GM19397 (cell line): ENCODE results near the gene CARM1.
"Not testable (repeated sequence)": the region's sequence is repeated elsewhere in the genome, so short reads cannot be mapped to it uniquely, and the experiment has no call there.

Experiments used
- ATAC-seq: cut with Tn5 transposase; IDR thresholded peaks from one replicate; pipeline ENCODE4 v1.9.1; 2021; ENCODE audit warnings: mild to moderate bottlenecking, moderate library complexity; ENCODE audit not compliant: unreplicated experiment

The CARM1 gene

GRCh38 chr19:10872546-10873107 lies 1.3 kb downstream of the CARM1 start:
- ATAC-seq, result no peak

DNA sequence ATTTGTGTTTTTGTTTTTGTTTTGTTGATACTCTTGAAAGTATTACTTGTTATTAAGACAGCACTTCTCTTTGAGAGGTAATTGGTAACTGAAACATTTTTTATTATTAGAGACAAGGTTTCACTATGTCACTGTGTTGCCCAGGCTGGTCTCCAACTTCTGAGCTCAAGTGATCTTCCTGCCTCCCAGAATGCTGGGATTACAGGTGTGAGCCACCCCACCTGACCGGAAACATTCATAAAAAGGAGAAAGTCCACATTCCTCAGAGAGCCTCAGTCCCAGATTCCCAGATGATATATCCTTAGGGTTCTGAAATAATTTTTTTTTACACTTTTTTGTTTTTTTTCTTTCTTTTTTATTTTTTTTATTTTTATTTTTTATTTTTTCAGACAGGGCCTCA lies 2.7 kb downstream of the CARM1 start:
- ATAC-seq, result no peak

DNA sequence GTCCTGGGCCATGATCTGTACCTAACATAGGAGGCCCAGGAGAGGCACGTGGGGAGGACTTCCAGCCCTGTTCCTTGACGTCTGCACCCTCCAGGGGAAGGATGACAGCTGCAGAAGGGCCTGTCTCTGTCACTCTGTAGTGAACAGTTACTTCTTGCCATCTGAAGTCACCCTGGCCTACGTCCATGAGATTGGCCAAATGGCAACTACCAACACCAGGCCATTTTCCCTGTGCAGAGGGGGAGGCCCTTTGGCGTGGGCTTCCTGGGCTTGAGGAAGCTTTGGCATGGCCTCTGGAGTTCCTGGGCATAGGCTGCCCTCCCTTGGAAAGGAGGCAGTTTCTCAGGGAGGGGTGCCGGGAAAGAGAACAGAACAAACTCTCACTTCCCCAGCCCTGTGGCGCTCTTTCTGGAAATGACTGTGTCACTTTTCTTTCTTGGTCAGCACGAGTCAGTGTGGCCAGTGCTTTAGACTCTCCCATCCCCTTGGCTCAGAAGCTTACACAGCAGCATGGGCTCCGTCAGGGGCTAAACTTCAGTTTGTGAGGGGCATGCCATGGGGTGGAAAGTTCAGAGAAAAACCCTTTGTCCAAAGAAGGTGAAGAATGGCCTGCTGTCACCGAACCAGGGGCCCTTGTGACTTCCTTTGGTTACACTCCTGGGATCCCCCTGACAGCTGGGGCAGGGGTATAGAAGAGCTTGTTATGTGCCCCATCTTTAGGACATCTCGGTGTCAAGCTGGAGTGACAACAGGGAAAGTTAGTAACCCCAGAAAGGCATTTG lies 5.3 kb downstream of the CARM1 start:
- ATAC-seq, result peak; percentile 48

GRCh38 chr19:10877608-10878007 lies 6.3 kb downstream of the CARM1 start:
- not testable (repeated sequence) for ATAC-seq

DNA sequence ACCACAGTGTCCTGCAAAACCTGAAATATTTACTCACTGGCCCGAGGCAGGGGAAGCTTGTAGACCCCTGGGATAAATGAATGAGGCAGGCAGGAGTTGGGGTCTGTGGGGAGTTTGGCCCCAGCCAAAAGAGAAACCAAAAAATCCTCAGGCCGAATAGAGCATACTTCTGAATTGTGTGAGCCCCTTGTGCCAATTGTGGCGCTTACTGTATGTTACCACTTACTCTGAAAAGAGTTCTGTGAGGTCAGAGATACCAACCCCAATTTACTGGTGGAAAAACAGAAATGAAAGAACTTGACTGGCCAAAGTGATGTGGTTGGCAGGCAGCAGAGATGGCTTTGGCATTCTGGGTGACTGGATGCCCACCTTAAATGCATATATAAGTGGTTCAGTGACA lies 6.9 kb downstream of the CARM1 start:
- no peak for ATAC-seq

DNA sequence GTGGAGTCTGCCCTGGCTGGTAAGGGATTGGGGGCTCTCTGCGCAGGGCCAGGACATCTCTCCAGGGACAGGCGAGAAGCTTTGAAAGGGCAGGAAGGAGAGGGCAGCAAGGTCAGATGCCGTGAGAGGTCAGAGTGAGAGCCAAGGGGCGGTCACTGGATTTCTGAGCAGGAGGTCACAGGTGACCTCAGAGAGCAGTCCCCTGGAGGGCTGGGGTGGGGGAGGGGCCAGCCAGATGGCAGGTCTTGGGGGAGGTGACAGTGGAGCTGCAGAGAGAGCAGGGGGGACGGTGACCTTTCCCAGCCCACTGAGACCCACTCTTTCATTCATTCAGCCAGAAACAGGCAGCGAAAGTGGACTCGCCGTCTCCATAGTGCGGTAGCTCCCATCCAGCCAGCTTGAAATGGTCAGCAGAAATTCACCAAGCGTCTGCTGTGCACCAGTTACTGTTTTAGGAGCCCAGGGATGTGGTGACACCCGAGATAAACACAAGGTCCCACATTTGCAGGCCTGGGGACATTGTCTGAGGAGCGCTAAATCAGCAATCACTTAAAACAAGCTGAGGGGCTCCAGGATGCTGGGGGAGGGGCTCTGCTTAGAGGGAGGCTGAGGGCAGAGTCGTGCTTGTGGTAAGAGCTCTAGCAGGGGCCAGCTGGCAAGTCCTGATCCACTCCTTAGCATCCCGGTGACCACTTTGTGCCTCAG lies 10.2 kb downstream of the CARM1 start:
- ATAC-seq, result no peak

- ATAC-seq, result no peak
Observed at GRCh38 chr19:10882108-10882457, 10.7 kb downstream of the CARM1 start.

DNA sequence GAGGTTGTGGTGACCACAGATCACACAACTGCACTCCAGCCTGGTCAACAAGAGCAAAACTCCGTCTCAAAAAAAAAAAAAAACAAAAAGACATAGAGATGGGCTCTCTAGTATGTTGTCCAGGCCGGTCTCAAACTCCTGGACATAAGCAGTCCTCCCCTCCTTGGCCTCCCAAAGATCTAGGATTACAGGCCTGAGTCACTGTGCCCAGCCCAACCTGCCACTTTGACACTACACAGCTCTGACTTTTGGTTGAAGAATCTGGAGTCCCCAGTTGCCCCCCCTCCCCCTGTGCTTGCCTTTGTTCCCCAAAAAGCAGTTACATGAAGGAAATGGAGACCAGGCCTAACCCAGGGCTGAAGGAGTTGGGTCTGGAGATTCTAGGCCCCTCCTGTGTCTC lies 12.9 kb downstream of the CARM1 start:
- ATAC-seq, result no peak

DNA sequence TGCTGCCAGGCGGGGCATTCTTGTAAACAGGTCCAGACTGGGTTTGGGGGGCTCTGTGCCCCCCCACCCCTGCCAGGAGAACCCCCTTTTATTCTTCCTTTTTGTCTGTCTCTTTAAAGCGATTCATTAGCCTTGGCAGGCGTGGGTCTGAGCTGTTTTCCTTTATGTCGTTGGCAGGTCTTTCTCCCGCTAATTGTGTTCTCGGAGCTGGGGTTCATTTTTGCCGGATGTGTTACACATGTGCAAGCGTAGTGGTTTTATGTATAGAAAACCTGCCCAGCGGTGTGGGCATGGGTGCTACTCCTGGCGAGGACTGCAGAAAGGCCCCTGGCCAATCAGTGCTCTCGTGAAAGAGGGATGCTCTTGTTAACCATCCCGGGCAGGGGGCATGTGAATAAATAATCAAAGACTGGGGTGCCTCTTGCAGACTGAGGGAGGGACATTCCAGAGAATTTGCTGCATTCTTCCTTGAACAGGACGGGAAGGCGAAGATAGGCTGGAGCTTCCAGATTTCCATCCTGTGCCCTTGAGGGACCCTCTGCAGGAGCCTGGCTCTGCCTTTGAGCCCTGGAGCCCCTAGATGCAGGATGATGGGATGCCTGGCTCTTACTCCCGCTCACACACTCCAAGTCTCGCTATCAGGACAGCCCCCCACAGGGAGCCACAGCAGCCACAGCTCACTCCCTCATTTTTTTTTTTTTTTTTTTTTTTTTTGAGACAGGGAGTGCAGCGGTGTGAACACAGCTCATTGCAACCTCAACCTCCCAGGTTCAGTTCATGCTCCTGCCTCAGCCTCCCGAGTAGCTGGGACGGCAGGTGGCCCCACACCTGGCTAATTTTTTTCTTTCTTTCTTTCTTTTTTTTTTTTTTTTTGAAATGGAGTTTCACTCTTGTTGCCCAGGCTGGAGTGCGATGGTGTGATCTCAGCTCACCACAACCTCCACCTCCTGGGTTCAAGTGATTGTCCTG lies 14.1 kb downstream of the CARM1 start:
- no peak for ATAC-seq

GRCh38 chr19:10887616-10888367 lies 16.4 kb downstream of the CARM1 start:
- ATAC-seq, result no peak

GRCh38 chr19:10888421-10888866 lies 17.1 kb downstream of the CARM1 start:
- ATAC-seq, result no peak

DNA sequence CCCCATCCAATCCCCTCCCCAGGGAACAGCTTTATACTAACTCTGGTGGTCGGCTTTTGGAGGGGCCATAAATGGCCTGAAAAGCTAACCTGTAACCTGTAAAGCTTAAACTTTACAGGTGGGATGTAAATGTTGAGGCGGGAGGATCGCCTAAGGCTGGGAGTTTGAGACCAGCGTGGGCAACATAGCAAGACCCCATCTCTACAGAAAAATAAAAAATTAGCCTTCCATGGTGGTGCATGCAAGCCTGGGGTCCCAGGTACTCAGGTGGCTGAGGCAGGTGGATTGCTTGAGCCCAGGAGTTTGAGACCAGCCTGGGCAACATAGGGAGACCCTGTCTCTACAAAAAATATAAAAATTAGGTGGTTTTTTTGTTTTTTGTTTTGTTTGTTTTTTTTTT lies 18.5 kb downstream of the CARM1 start:
- no peak for ATAC-seq

- ATAC-seq, result no peak
Observed at GRCh38 chr19:10891405-10892086, 20.2 kb downstream of the CARM1 start.

DNA sequence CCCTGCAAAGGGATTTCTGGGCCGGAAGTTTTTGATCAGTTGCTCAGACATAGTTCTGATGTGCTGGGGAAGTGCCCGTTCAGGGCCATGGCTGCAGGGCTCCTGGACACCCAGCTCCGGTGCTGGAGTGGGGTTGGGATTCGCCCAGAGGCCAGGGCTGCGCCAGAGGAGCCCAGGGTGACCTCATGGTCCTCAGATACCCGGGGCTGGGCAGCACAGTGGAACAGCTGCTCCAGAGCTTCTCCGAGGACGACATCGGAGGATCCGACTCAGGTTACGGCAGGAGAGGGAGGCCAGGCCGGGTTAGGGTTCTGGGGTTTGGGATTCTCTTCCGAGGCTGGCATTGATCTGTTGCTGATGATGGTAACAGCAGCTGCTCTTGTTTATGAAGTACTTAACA lies 20.9 kb downstream of the CARM1 start:
- no peak for ATAC-seq

DNA sequence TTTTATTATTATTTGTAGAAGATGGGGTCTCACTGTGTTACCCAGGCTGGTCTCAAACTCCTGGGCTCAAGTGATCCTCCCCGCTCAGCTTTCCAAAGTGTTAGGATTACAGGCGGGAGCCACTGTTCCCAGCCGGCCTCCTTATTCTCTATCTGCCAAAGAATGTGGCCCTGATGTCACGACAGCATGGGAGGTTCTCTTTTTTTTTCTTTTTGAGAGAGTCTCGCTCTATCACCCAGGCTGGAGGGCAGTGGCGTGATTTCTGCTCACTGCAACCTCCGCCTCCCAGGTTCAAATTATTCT lies 23.5 kb downstream of the CARM1 start:
- ATAC-seq, result no peak

DNA sequence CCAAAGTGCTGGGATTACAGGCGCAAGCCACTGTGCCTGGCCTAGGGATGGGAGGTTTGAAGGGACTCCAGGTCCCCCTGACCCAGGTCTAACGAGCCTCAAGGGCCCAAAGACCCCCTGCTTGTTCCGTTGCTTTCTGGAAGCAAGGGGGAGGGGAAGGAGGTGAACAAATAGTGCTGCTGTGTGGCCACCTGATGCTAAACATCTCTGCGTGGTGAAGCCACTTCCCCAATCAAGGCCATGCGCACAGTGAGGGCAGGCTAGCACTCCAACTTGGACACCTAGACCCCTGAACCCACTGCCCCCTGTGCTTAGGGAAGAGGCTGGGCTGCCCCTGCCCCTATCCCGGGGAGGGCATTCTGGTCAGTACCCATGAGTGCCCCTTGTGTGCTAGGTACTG lies 24.0 kb downstream of the CARM1 start:
- ATAC-seq, result no peak

GRCh38 chr19:10895920-10896319 lies 24.6 kb downstream of the CARM1 start:
- no peak for ATAC-seq

DNA sequence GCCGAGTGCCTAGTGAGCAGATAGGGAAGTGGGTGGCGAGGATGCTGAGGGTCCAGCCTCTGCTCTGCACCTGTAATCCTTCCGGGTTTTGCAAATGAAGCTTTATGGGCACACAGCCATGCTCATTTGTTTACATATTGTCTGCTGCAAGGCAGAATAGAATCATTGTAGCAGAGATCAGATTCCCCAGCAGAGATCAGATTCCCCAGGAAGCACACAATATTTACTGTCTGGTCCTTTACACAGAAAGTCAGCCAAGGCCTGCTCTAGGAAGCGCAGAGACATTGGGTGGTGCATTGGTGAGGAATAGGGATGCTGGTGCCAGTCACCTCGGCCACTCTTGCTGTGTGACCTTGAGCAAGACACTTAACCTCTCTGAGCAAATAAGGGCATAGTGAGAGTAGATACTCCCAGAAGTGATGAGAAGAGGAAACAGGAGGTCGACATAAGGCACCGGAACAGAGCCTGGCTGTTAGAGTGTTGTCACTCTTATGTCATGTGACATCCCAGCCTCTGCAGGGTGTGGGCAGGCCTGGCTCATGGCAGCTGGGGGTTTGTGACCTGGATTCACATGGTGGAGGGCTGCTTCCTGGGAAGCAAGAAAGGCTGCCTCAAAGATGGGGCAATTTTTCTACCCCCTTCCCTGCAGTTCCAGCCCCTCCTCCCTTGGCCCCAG lies 25.6 kb downstream of the CARM1 start:
- no peak for ATAC-seq

GRCh38 chr19:10898633-10899032 lies 27.3 kb downstream of the CARM1 start:
- no peak for ATAC-seq
